H1 (cell line): ENCODE data around the gene SDSL. TPM values are rescaled to one million over a fixed set of nuclear protein-coding genes. Genes with fewer than 3 reads are reported as not detected.

ENCODE experiments used
- CTCF ChIA-PET: fragments of 300-600 bp; sonication (Branson Sonifier 250); formaldehyde crosslinking; loops from one replicate; lab custom pipeline; 2021; ENCODE audit not compliant: partially characterized antibody; lab: Charles Lee
- POLR2A ChIA-PET: fragments of 300-600 bp; sonication (Branson Sonifier 250); formaldehyde crosslinking; loops from one replicate; lab custom pipeline; 2021; ENCODE audit warnings: inconsistent platforms; ENCODE audit not compliant: partially characterized antibody; lab: Charles Lee
- DNase-seq, 2 experiments: peaks; one replicate each; pipeline versions ENCODE4 v3.0.0 to v3.0.0-alpha.2; 2010 to 2022; ENCODE audit warnings: low spot score in 2 of 2, low read depth in 1 of 2, mixed read lengths in 1 of 2
- FAIRE-seq: peaks from 2 replicates; lab custom pipeline; 2011; peaks lifted over from hg19 to GRCh38; lab: Jason Lieb, UNC
- H2AFZ ChIP-seq: 2 replicates; pipeline ENCODE4 v1.8.1; 2012; ENCODE audit warnings: low read length, inconsistent platforms
- H2AK5ac ChIP-seq: 2 replicates; pipeline ENCODE4 v1.6.1; 2013; ENCODE audit warnings: low read depth, low read length
- H2BK120ac ChIP-seq: replicated peaks from 2 replicates; pipeline ENCODE3; 2013; ENCODE audit warnings: low read depth, low read length, inconsistent platforms
- H2BK12ac ChIP-seq: 2 replicates; pipeline ENCODE4 v1.6.1; 2013; ENCODE audit warnings: low read depth, low read length
- H2BK15ac ChIP-seq: 2 replicates; pipeline ENCODE4 v1.6.1; 2013; ENCODE audit warnings: low read length
- H2BK20ac ChIP-seq: 2 replicates; pipeline ENCODE4 v1.6.1; 2013; ENCODE audit warnings: low read length
- H2BK5ac ChIP-seq: 2 replicates; pipeline ENCODE4 v1.6.1; 2013; ENCODE audit warnings: low read depth, low read length
- H3K14ac ChIP-seq: 2 replicates; pipeline ENCODE4 v1.6.1; 2013; ENCODE audit warnings: inconsistent platforms; ENCODE audit not compliant: insufficient read length
- H3K18ac ChIP-seq: 2 replicates; pipeline ENCODE4 v1.6.1; 2013; ENCODE audit warnings: low read length; ENCODE audit errors: extremely low read depth
- H3K23ac ChIP-seq: 2 replicates; pipeline ENCODE4 v1.6.1; 2013; ENCODE audit warnings: inconsistent platforms; ENCODE audit not compliant: insufficient read length
- H3K23me2 ChIP-seq: 2 replicates; pipeline ENCODE4 v1.6.1; 2013; ENCODE audit warnings: low read depth, low read length
- H3K27ac ChIP-seq: 2 replicates; pipeline ENCODE4 v1.6.1; 2011; ENCODE audit warnings: low read depth, low read length, inconsistent platforms
- H3K27me3 ChIP-seq, 4 experiments: replicated peaks in 1 of 4; 1 replicate in 1 of 4; 2 replicates in 3 of 4; pipeline versions ENCODE4 v1.6.1 to v1.8.1; 2011 to 2013; ENCODE audit warnings: low read length in 3 of 4, mild to moderate bottlenecking in 3 of 4, inconsistent platforms in 2 of 4, mixed read lengths in 2 of 4, moderate library complexity in 1 of 4; ENCODE audit not compliant: control insufficient read depth in 3 of 4, insufficient read depth in 3 of 4; ENCODE audit errors: extremely low read depth in 1 of 4
- H3K36me3 ChIP-seq, 4 experiments: 2 replicates each; pipeline versions ENCODE4 v1.6.1 to v1.8.1; 2011 to 2013; ENCODE audit warnings: mild to moderate bottlenecking in 4 of 4, low read length in 3 of 4, moderate library complexity in 2 of 4, control low read depth in 1 of 4, inconsistent platforms in 1 of 4; ENCODE audit not compliant: insufficient read depth in 4 of 4, control insufficient read depth in 2 of 4
- H3K4ac ChIP-seq: replicated peaks from 2 replicates; pipeline ENCODE3; 2013; ENCODE audit warnings: low read length, low read depth, mixed read lengths, inconsistent platforms; ENCODE audit not compliant: insufficient read length
- H3K4me1 ChIP-seq, 4 experiments: replicated peaks in 1 of 4; 1 replicate in 1 of 4; 2 replicates in 3 of 4; pipeline versions ENCODE4 v1.6.1 to v1.8.1; 2011 to 2013; ENCODE audit warnings: low read length in 3 of 4, inconsistent platforms in 2 of 4, mixed read lengths in 1 of 4; ENCODE audit not compliant: insufficient read depth in 4 of 4, control insufficient read depth in 3 of 4
- H3K4me2 ChIP-seq, 2 experiments: 2 replicates each; pipeline versions ENCODE4 v1.6.1 to v1.8.1; 2011 to 2013; ENCODE audit warnings: low read depth in 2 of 2, low read length in 2 of 2, control low read depth in 1 of 2, inconsistent platforms in 1 of 2, mild to moderate bottlenecking in 1 of 2; ENCODE audit not compliant: insufficient read depth in 1 of 2
- H3K4me3 ChIP-seq, 4 experiments: fragments of 200-600, 300-600 bp in 1 of 4; sonication (generic), shearing (Covaris generic), sonication (Bioruptor Twin) in 1 of 4; 2 replicates each; pipeline versions ENCODE4 v1.5.1 to v1.8.1; 2011 to 2016; ENCODE audit warnings: low read length in 4 of 4, low read depth in 3 of 4, control low read depth in 2 of 4, inconsistent platforms in 2 of 4, mild to moderate bottlenecking in 2 of 4, mixed read lengths in 1 of 4, moderate library complexity in 1 of 4; ENCODE audit not compliant: insufficient read depth in 2 of 4; ENCODE audit errors: extremely low read depth in 1 of 4
- H3K56ac ChIP-seq: replicated peaks from 2 replicates; pipeline ENCODE3; 2013; ENCODE audit warnings: low read depth, mild to moderate bottlenecking, mixed read lengths, low read length, inconsistent platforms; ENCODE audit not compliant: insufficient read length
- H3K79me1 ChIP-seq: 2 replicates; pipeline ENCODE4 v1.6.1; 2013; ENCODE audit warnings: low read depth, low read length, control low read depth
- H3K79me2 ChIP-seq, 2 experiments: 2 replicates each; pipeline versions ENCODE4 v1.6.1 to v1.8.1; 2012 to 2013; ENCODE audit warnings: low read length in 2 of 2, mild to moderate bottlenecking in 2 of 2, inconsistent platforms in 1 of 2; ENCODE audit not compliant: insufficient read depth in 2 of 2, control insufficient read depth in 1 of 2
- H3K9ac ChIP-seq, 4 experiments: replicated peaks in 1 of 4; 1 replicate in 1 of 4; 2 replicates in 3 of 4; pipeline versions ENCODE4 v1.6.1 to v1.8.1; 2011 to 2013; ENCODE audit warnings: low read depth in 3 of 4, low read length in 3 of 4, control low read depth in 2 of 4, mild to moderate bottlenecking in 2 of 4, moderate library complexity in 2 of 4, inconsistent platforms in 1 of 4; ENCODE audit errors: extremely low read depth in 1 of 4
- H3K9me3 ChIP-seq, 2 experiments: 2 replicates each; pipeline versions ENCODE4 v1.6.1 to v1.8.1; 2012 to 2013; ENCODE audit warnings: mild to moderate bottlenecking in 2 of 2, moderate library complexity in 2 of 2, control low read depth in 1 of 2, inconsistent platforms in 1 of 2, low read depth in 1 of 2, low read length in 1 of 2, mixed read lengths in 1 of 2; ENCODE audit not compliant: insufficient read depth in 2 of 2
- H4K20me1 ChIP-seq, 2 experiments: replicated peaks in 1 of 2; 2 replicates each; pipeline versions ENCODE3 to v1.8.1; 2011 to 2013; ENCODE audit warnings: inconsistent platforms in 2 of 2, low read length in 2 of 2, mild to moderate bottlenecking in 1 of 2; ENCODE audit not compliant: insufficient read depth in 2 of 2, control insufficient read depth in 1 of 2
- H4K5ac ChIP-seq: 2 replicates; pipeline ENCODE4 v1.6.1; 2013; ENCODE audit warnings: low read length, low read depth, mixed read lengths, inconsistent platforms; ENCODE audit not compliant: insufficient read length
- H4K8ac ChIP-seq: 2 replicates; pipeline ENCODE4 v1.8.0; 2013; ENCODE audit warnings: mild to moderate bottlenecking, moderate library complexity, low read length, inconsistent platforms; ENCODE audit not compliant: insufficient read depth; ENCODE audit errors: extremely low read depth
- H4K91ac ChIP-seq: replicated peaks from 2 replicates; pipeline ENCODE3; 2013; ENCODE audit warnings: low read length, mixed read lengths, inconsistent platforms; ENCODE audit not compliant: insufficient read length
- CBX8 ChIP-seq: fragments of 300-800, 300-1000 bp; sonication (generic); IDR thresholded peaks from 2 replicates; pipeline ENCODE4 v1.7.1; 2016; ENCODE audit warnings: low read depth, low read length, borderline replicate concordance
- CHD1 ChIP-seq: IDR thresholded peaks from 2 replicates; pipeline ENCODE4 v1.6.1; 2012; ENCODE audit warnings: low read depth, low read length, improper control_type of control experiment
- CHD2 ChIP-seq: IDR thresholded peaks from 2 replicates; pipeline ENCODE4 v1.6.1; 2012; ENCODE audit warnings: low read length, improper control_type of control experiment
- CREB1 ChIP-seq: IDR thresholded peaks from 2 replicates; pipeline ENCODE4 v1.6.1; 2012; ENCODE audit warnings: inconsistent platforms
- HDAC2 ChIP-seq, 2 experiments: fragments of 300-600 bp in 1 of 2; sonication (generic) in 1 of 2; IDR thresholded peaks; 2 replicates each; pipeline ENCODE4 v1.6.1; 2011 to 2012; ENCODE audit warnings: low read depth in 2 of 2, low read length in 2 of 2, mild to moderate bottlenecking in 2 of 2, moderate library complexity in 2 of 2, borderline replicate concordance in 1 of 2, inconsistent platforms in 1 of 2
- HDAC6 ChIP-seq: IDR thresholded peaks from one replicate; pipeline ENCODE4 v1.7.1; 2012; ENCODE audit warnings: low read depth, mild to moderate bottlenecking, inconsistent platforms, low read length, moderate library complexity
- JUND ChIP-seq: IDR thresholded peaks from 2 replicates; pipeline ENCODE4 v1.6.1; 2011; ENCODE audit warnings: mild to moderate bottlenecking, improper control_type of control experiment, low read length
- NANOG ChIP-seq: IDR thresholded peaks from 2 replicates; pipeline ENCODE4 v1.6.1; 2011; ENCODE audit warnings: low read length, low read depth, mild to moderate bottlenecking, inconsistent platforms; ENCODE audit not compliant: insufficient read depth, poor library complexity, severe bottlenecking
- POLR2A ChIP-seq, 2 experiments: IDR thresholded peaks; 1 replicate in 1 of 2; 2 replicates in 1 of 2; pipeline ENCODE4 v1.6.1; 2011; ENCODE audit warnings: low read depth in 2 of 2, low read length in 2 of 2, mild to moderate bottlenecking in 2 of 2; ENCODE audit errors: control extremely low read depth in 1 of 2
- POLR2AphosphoS5 ChIP-seq: IDR thresholded peaks from 2 replicates; pipeline ENCODE4 v1.6.1; 2011; ENCODE audit warnings: low read depth, low read length
- SIN3A ChIP-seq, 2 experiments: IDR thresholded peaks in 1 of 2; conservative IDR thresholded peaks in 1 of 2; 2 replicates each; pipeline ENCODE4 v1.6.1; 2011 to 2012; ENCODE audit warnings: low read length in 2 of 2, improper control_type of control experiment in 1 of 2, low read depth in 1 of 2, mild to moderate bottlenecking in 1 of 2
- SIX5 ChIP-seq: IDR thresholded peaks from 2 replicates; pipeline ENCODE4 v1.6.1; 2011; ENCODE audit warnings: mild to moderate bottlenecking, low read depth, low read length
- SP1 ChIP-seq: IDR thresholded peaks from 2 replicates; pipeline ENCODE4 v1.6.1; 2011; ENCODE audit warnings: low read depth, low read length
- TAF7 ChIP-seq: optimal IDR thresholded peaks from 2 replicates; pipeline ENCODE3; 2011; ENCODE audit warnings: low read depth, mild to moderate bottlenecking, inconsistent platforms, low read length, moderate library complexity, borderline replicate concordance
- WGBS, 2 experiments: shearing (Covaris generic) in 1 of 2; methylation state at CpG; one replicate each; pipeline versions ENCODE4 v1.1.6 to v1.1.7; 2013 to 2015; ENCODE audit warnings: low lambda C conversion rate in 2 of 2, mixed read lengths in 2 of 2, inconsistent platforms in 1 of 2, low coverage in 1 of 2, missing lambda C conversion rate in 1 of 2; ENCODE audit not compliant: insufficient replicate concordance in 2 of 2, insufficient coverage in 1 of 2, insufficient read length in 1 of 2; ENCODE audit errors: extremely low coverage in 1 of 2, missing lambda C conversion rate in 1 of 2; 5-methylcytosine and 5-hydroxymethylcytosine counted together
- polyA plus RNA-seq, 7 experiments: library from polyadenylated mRNA; depleted of rRNA in 3 of 7; stranded (reverse) in 5 of 7; unstranded in 2 of 7; fragments of >200 nt in 5 of 7; fragments of 200-250 nt in 2 of 7; gene quantifications; 1 replicate in 5 of 7; 2 replicates in 1 of 7; 4 replicates in 1 of 7; pipeline versions ENCODE4 v1.2.1 to v1.2.3, GENCODE V29; 2011 to 2013; ENCODE audit warnings: missing spikeins in 2 of 7, mixed read lengths in 2 of 7
- total RNA-seq: library from RNA; stranded (reverse); fragmentation: NEBNext Ultra II Directional; extraction: Animal tissue kit (Norgen Biotek cat#: 25700); gene quantifications from 2 replicates; pipeline ENCODE4 v1.2.1, GENCODE V29; 2021

The SDSL gene
- total and polyA plus RNA-seq, 2 of the 8 experiments (the other 6 are each of a cell fraction or from before 2014, with no cell fraction given) = 0.69 to 1.3 TPM

DNA sequence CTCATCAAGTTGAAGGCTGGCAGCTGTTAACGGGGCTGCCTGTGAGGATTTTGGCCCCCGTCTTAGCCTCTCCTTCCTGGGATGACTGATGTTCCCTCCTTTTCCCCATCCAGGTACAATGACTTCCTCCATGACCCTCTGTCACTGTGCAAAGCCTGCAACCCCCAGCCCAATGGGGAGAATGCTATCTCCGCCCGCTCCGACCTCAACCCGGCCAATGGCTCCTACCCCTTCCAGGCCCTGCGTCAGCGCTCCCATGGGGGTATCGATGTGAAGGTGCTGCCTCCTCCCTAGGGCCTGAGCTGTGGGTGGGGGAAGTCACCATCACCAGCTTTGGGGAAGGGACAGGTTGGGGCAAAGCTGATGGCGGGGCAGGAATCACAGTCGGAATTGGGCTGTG lies 34.5 kb upstream of the SDSL start:
- Histone ChIP-seq H4K5ac (no peak overlapping the region), H3K9ac (no peak overlapping the region), H2BK20ac (no peak overlapping the region), H4K8ac (no peak overlapping the region), H3K4me1 (no peaks in the 10 kb centered on the region), H3K4me3 (no peak overlapping the region), H3K36me3 (peaks cover 0 to 8% (median 4%) of the 10 kb centered on the region in 4 experiments; a peak in 6 of 8 replicates), H3K27me3 (no peaks in the 10 kb centered on the region), H3K14ac (no peak overlapping the region), H2AFZ (no peak overlapping the region), H3K79me2 (no peaks in the 10 kb centered on the region), H3K18ac (no peak overlapping the region), H4K20me1 (peaks cover 0 to 5% of the 10 kb centered on the region in 2 experiments), H3K4ac (no peak overlapping the region), H3K9me3 (no peaks in the 10 kb centered on the region), H3K27ac (no peak overlapping the region), H2BK5ac (no peak overlapping the region), H3K23me2 (peaks cover 12% of the 10 kb centered on the region; the same call in 1 of the 2 replicates), H2BK120ac (no peak overlapping the region), H2BK12ac (no peak overlapping the region), H2AK5ac (no peak overlapping the region), H3K23ac (no peak overlapping the region), H3K79me1 (no peaks in the 10 kb centered on the region), H2BK15ac (no peak overlapping the region), H4K91ac (no peak overlapping the region), H3K4me2 (no peak overlapping the region), H3K56ac (no peak overlapping the region)
- DNase-seq = no peak
- WGBS, 2 experiments = 96% methylated on average over 11 of the region's 11 CpGs; no CpG with 5 or more reads in 1 of the 2 experiments
- ChIA-PET CTCF (interaction anchor here (1.3 kb wide), 2 partner anchors 13 to 171 kb away, joined by 3 read pairs; no protein-coding TSS in a partner anchor), POLR2A (interaction anchor here (0.8 kb wide), 1 partner anchor 140 kb away, joined by 3 read pairs; no protein-coding TSS in a partner anchor)
- no peak for FAIRE-seq
- TF ChIP-seq CHD1 (no peak), CHD2 (no peak), JUND (no peak), SIX5 (no peak), SP1 (no peak), HDAC6 (no peak), CREB1 (no peak), HDAC2 (IDR thresholded peaks at IDR 0.05; ENCODE audit: borderline replicate concordance in 1 of 2, low read depth in 2 of 2, low read length in 2 of 2) (no peak), NANOG (no peak), SIN3A (conservative IDR thresholded peaks at IDR 0.05 in 1 of 2, IDR thresholded peaks at IDR 0.05 in 1 of 2; ENCODE audit: low read depth in 1 of 2, low read length in 2 of 2) (no peak), POLR2A (IDR thresholded peaks at IDR 0.05; ENCODE audit: control extremely low read depth in 1 of 2, low read depth in 2 of 2, low read length in 2 of 2) (no peak), CBX8 (no peak), TAF7 (no peak), POLR2AphosphoS5 (no peak)
